GM18498 (cell line): Measurements from ENCODE around the gene BTBD2.
"Not testable (repeated sequence)": the region's sequence is repeated elsewhere in the genome, so short reads cannot be mapped to it uniquely, and the experiment has no call there.

ENCODE experiments used
- ATAC-seq: cut with Tn5 transposase; IDR thresholded peaks from one replicate; pipeline ENCODE4 v1.9.1; 2021; ENCODE audit warnings: mild to moderate bottlenecking, moderate library complexity; ENCODE audit not compliant: unreplicated experiment

BTBD2 gene

DNA sequence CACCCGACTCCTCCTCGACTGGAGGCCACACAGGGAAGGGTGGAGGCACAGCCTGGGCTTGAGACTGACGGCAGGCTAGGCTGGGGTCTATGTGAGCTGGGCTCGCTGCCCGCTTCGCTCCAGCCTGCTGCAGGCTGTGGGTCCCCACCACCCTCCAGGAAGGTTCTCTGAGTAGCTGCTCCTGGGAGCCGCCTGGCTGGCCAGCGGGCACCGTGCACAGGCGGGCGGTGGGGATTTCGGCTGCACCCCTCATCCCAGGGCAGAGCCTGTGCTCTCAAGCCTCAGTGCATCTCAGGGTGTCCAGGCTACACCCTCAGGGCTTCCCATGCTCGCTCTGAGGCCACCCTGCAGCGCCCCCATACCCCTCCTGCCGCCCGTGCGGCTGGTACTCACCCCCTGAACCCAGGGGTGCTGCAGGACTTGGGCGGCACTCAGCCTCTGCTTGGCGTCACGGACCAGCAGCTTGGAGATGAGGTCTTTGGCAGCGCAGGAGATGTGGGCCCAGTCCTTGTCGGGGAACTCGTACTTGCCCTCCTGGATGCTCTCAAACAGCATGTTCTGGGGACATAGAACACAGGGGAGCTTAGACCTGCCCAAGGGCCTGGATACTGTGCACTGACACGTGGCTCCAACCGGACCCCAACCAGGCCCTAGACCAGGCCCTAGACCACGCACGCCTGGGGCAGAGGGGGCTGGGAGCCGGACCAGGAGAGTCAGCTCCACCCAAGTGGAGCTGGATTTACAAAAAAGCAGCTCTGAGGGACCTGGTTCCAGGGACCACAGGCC is 25.3 kb upstream of the BTBD2 start:
- ATAC-seq = no peak

DNA sequence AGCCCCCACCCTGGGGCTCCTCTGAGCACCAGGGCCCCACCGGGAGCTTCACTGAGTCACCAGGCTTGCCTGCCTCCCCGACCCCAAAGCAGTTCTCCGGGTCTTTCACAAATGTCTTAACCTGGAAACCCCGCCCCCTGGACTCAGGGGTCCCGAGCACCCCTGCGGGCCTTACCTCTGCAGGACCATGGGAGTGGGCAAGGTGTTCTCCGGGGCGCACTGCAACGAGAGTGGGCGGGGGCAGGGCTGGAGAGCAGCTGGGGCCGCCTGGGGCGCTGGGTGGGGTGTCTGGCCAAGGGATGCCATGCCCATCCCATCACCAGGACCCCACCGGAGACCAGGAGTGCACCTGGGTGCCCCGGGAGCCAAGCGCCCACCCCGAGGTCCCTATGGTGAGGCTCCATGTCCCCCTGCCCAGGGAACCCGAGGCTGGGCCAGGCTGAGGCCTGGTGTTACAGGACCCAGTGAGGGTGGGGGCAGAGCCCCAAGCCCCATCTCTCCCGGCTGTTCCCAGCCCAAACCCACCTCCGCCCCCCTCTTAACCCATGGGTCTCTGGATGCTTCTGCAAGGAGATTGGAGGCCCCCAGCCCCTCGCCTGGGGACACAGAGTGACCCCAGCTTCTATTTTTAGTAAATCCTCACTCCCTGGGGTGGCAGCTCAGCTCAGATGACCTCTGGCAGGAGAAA is 24.6 kb upstream of the BTBD2 start:
- no peak for ATAC-seq

DNA sequence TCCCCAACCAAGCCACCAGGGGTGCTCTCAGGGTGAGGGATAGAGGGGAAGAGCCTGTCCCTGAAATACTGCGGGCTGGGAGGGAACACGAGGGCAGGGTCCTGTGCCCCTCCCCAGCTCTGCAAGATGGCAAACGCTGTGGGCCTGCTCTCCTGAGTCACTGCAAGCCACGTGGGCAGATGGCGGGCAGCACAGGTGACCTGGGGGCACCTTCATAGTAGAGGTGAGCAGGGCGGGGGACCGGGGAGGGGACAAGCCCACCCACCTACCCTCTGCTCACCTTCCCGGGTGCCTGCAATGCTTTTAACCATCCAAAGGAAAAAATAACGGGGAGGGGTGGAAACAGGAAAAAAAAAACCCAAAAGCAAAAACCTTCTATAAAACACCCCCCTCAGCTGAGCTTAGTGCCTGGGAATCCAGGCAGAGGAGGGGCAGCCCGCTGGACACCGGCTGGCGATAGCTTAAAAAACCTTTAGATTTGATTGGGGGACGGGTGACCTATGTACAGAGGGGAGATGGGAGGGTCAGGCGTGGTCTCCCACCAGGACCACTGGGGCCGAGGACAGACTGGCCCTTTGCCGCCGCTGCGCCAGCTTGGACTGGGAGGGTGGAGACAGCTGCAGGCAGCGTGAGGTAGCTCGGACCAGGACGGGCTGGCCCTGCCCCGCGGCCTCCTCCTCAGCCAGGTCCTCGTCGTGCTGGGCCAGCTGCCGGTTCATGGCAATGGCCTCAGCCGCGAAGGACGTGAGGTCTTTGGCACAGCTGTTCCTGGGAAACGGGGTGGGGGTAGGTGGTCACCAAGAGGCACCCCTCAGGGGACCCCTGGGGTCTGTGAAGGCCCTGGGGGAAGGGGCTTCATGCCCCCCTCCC is 23.8 kb upstream of the BTBD2 start:
- no peak for ATAC-seq

DNA sequence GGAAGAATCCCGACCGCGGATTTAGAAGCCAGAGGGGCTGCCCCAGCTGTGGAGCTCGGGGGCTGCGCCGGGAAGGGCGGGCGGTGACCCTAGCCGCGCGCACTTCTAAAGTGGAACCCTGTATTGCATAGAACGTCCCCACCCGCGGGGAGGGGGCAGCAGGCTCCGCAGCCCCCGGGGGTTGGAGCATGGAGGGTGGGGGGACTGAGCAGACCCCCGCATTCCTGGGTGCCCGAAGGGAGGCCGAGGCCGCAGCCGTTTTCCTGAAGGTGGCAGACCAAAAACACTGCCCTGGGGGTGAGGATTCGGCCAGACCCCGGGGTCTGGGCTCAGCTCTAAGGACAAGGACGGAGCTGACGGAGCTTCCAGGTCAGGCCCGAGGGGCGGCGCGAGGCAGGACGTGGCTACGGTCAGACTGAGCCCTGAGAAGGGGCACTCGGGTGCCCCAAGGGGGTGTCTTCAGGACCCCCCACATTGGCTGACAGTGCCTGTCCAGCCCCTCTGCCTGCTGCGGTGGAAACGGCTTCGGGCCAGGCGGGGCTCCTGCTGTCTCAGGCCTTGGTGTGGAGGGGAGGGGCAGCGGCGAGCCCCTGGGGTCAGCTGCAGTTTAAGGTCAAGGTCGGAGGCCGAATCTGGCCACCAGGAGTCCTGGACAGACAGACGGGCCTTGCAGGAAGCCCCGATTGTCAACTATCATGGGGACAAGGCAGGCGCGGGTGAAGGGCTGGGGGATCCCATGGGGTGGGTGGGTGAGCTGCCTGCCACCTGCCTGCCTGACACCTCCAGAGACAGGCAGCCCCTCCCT is 23.0 kb upstream of the BTBD2 start:
- ATAC-seq = no peak

DNA sequence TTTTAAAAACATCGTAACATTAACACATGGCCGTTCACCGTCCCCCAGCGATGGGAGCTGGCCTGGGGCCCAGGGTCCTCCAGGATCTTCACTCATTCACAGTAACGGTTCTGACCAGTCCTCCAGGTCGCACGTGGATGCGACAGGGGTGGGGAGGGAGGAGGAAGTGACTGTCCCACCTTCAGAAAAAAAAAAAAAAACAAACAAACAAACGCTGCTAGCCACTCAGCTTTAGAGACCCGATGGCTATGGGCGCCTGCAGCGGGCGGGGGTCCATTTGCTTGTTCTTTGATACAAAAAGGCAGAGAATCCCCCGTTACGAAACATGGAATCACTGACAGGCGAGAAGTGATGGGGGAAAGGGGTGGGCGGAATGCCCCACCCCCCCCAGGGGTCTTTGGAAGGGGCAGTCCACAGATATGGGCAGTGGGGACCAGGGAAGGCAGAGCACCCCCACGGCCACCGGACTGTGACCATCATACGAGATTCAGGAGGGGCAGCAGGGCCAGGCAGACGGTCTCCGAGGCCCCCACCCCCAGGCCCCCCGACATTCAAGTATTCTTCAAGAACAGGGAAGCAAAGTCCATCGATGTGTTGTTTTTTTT is 22.2 kb upstream of the BTBD2 start:
- ATAC-seq = no peak

DNA sequence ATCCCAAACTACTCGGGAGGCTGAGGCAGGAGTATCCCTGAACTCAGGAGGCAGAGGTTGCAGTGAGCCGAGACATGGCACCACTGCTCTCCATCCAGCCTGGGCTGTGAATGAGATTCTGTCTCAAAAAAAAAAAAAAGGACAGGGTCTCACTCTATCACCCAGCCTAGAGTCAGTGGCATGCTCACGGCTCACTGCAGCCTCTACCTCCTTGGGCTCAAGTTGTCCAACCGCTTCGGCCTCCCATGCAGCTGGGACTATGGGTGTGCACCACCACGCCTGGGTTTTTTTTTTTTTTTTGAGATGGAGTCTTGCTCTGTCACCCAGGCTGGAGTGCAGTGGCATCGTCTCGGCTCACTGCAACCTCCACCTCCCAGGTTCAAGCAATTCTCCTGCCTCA is 20.9 kb upstream of the BTBD2 start:
- no peak for ATAC-seq

DNA sequence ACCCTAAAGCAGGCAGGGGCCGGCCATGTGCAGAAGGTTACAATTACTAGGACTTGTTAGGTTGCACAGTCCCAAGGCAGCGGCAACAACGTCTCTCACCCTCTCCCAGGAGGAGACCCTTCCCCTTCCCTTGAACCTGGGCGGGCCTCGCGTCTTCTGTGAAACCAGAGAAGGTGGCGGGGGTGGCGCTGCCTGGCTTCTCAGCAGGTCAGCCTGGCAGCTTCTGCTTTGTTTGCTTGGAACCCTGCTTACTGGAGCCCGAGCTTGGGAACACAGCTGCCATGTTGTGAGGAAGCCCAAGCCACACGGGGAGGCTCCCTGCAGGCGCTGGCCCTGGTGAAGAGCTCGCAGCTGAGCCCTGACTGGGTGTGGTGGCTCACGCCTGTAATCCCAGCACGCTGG is 20.1 kb upstream of the BTBD2 start:
- no peak for ATAC-seq

DNA sequence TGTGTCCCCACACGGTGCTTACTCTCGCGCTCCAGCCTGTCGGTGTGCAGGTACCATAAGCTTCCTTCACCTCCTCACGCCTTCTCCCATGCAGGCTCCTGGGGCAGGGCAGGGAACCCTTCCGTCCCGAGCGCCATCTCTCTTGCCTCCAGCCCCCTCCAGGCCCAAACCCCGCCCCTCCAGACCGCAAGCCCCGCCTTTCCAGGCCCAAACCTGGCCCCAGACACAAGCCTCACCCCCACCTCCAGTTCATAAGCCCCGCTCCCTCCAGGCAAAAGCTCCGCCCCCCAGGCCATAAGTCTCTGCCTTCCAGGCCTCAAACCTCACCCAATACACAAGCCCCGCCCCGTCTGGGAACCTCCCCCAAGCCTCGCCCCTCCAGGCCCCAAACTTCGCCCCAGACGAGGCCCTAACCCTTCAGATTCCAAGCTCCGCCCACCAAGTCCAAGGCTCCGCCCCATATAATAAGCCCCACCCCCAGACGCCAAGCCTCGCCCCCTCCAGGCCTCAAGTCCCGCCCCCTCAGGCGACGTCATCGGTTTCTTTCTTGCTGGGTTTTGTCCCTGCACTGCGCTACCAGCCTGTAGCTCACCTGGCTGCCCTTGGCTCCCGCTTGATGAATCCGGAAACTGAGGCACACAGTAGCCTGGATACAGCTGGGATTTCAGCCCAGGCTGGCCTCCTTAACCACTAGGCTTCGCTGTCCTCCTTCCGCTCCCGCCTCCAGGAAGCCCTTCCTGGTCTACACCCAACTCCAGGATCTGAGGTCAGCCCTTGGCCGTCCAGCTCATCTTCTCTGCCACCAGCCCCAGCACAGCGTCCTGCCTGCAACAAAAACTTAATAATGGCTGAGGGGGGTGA is 19.4 kb upstream of the BTBD2 start:
- ATAC-seq = no peak

DNA sequence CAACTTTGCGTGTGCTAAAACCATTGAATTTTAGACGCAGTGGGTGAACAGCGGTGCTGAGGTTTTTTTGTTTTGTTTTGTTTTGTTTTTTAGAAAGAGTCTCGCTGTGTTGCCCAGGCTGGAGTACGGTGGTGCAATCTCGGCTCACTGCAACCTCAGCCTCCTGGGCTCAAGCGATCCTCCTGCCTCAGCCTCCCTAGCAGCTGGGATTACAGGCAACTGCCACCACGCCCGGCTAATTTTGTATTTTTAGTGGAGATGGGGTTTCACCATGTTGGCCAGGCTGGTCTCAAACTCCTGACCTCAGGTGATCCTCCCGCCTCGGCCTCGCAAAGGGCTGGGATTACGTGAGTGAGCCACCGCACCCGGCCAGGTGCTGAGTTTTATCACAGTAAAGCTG is 18.7 kb upstream of the BTBD2 start:
- ATAC-seq = not testable (repeated sequence)

DNA sequence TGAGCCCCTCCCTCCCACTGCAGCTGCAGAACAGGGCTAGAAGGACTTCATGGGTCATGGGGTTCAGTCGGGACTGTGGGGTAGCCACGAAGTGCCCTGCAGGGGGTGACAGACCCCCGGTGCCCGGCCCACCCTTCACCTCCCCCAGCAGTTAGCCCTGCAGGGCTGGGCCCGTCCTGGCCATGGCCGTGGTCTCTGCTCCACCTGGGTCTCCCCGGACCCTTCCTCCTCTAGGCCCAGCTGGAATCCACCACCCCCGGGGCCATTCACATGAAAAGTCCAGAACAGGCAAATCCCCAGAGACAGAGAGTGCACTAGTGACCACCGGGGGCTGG is 18.3 kb upstream of the BTBD2 start:
- no peak for ATAC-seq

DNA sequence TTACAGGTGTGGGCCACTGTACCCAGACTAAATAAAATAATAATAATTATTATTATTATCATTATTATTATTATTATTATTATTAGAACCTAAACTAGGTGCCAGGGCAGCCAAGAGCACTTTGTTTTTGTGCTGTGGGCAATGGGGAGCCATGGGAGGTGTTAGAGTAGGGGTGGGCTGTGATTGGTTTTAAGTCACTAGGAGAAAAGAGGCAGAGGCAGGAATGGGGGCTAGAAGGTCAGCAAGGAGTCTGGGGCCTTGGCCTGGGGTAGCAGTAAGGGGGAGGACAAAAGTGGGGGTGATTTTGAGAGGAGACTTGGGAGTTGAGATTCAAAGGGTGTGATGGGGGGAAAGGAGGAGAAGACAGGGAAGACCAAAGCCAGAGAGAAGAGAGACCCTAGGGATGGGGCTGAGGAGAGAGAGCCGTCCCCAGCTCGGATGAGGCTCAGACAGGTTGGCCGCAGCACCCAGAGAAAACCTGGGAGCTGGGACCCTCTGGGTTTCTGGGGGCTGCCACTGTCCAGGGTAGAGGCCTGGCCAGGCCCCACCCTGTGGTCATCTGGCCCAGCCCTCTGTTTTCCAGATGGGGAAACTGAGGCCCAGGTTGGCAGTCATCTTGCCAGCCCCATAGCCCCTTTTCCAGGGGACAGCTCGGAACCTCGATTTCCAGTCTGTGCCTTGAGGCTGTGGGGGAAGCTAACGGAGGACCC is 17.8 kb upstream of the BTBD2 start:
- no peak for ATAC-seq

DNA sequence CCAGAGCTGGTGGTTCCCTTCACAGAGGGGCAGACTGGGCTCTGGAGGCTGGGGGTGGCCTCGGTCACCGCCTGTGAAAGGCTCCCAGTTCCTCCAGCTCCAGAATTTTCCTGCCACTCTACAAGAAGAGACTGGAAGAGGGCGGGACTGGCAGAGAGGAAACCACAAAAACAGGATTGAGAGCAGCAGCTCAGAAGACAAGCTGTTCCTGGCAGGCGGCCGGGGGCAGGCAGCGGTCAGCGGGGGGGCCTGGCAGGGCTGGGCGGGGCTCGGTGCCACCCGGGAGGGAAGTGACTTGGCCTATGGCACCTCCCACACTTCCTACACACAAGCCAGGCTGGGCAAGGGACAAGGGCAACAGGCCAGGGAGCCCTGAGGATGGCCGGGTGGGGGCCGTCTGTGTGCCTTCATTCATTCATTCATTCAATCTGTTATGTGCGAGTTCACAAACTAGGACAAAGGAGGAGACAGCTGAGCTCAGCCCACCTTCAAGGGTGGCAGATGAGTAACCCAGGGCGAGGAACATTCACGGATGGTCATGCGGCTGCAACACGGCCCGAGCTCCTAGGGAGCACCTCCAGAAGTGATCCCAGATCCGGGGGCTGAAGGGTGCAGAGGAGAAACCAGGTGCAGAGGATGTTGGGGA is 16.9 kb upstream of the BTBD2 start:
- no peak for ATAC-seq

DNA sequence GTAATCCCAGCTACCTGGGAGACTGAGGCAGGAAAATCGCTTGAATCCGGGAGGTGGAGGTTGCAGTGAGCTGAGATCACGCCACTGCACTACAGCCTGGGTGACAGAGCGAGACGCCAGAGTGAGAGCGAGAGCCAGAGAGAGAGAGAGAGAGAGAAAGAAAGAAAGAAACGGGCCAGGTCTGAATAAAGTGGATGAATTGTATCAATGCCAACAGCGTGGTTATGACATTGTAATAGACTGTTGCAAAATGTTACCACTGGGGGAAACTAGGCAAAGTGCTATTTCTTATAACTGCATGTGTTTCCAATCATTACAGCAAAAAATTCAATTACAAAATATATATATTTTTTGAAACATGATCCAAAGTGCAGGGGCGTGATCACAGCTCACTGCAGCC is 11.8 kb upstream of the BTBD2 start:
- no peak for ATAC-seq

DNA sequence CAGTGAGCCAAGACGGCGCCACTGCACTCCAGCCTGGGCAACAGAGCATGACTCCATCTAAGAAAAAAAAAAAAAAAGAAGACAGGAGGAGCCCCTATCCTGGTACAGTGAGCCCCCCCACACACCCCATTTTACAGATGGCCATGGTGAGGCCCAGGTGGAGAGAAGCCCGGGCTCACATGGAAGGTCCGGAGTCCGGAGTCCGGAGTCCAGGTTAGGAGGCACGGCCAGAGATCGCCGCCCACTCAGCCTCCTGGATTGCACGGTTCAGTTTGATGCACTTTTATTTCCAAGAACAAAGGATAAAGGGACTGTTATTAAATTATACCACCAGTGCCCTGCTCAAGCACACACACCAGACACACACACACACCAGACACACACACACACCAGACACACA is 11.3 kb upstream of the BTBD2 start:
- no peak for ATAC-seq

DNA sequence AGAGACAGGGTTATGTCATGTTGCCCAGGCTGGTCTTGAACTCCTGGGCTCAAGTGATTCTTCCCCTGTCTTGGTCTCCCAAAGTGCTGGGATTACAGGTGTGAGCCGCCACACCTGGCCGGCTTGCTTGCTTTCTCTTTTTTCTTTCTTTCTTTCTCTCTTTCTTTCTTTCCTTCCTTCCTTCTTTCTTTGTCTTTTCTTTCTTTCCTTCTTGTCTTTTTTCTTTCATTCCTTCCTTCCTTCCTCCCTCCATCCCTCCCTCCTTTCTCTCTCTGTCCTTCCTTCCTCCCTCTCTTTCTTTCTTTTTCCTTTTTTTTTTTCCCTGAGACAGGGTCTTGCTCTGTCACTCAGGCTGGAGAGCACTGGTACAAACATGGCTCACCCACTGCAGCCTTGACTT is 6.8 kb upstream of the BTBD2 start:
- no peak for ATAC-seq

DNA sequence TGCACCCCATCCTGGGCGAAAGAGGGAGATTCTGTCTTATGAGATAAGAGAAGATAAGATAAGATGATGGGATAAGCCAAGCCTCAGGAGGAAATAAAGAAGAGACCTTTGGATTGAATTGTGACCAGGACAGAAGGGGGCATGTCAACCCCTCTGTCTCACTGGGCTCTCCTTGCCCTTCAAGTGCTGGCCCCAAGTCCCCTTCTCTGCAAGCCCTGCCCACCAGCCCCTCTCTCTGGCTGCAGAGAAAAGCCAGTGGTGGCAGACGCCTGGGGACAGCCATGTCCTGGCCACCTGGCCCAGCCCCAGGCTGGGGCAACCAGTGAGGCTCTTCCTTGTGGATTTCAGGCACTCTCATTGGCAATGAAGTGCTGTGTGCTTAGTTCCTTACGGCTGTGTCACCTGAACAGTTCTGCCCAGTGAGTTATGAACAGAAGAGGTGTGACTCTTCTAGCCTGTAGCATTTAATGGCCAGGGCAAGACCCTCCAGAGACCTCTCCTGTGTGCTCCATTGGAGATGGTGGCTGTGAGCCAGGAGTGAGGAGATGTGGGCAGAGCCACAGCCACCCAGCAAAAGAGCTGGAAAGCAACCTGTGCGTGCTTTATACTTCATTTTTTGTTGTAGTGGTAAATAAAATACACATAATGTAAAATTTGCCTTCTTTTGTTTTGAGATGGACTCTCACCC is 6.1 kb upstream of the BTBD2 start:
- no peak for ATAC-seq

DNA sequence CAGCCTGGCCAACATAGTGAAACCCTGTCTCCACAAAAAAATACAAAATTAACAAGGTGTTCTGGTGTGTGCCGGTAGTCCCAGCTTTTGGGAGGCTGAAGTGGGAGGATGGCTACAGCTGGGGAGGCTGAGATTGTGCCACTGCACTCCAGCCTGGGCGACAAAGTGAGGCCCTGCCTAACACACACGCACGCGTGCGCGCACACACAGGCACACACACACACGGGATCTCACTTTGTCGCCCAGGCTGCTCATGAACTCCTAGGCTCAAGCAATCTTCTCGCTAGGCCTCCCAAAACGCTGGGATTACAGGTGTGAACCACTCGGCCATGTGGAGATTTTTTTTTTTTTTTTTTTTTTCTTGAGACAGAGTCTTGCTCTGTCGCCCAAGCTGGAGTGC is 3.2 kb upstream of the BTBD2 start:
- ATAC-seq = no peak
